IPS DF 19.7 (cell line): ENCODE measurements around the gene TOMM7.
"Not testable (repeated sequence)": the region's sequence is repeated elsewhere in the genome, so short reads cannot be mapped to it uniquely, and the experiment has no call there.

Source experiments
- DNase-seq: peaks from one replicate; pipeline ENCODE4 v3.0.0-alpha.2; 2013; ENCODE audit warnings: low read depth, low spot score

TOMM7 gene

DNA sequence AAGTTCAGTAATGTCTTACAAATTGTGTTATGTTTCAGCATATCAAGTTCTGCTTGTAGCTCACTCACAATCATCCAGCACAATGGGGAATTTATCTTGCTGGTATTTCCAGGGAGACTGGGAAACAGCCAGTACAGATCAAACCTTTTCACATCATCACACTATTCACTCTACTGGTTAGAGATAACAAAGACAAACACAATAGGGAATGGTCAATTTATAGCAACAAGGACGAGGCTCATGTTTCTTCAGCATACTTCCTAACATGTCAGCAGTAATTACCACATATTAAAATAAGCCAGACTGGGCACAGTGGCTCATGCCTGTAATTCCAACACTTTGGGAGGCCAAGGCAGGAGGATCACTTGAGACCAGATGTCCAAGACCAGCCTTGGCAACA lies 38.3 kb downstream of the TOMM7 start:
- no peak for DNase-seq

DNA sequence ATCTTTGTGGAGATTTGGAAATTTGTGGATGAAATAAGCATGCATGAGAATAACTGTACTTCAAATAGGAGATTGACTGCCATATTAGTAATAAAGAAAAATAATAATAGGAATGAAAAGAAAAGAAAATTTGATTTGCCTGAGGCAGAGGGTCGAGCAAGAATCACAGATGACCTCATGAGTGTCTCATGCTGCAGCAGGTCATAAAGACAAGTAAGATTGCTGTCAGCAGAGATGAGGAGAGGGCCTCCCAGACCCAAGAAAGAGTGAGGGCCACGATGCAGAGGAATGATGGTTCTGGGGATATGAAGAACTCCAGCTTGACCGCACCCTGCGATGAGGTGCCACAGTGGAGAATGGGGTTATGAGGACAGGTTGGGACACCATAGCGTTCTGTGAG lies 39.2 kb downstream of the TOMM7 start:
- no peak for DNase-seq

DNA sequence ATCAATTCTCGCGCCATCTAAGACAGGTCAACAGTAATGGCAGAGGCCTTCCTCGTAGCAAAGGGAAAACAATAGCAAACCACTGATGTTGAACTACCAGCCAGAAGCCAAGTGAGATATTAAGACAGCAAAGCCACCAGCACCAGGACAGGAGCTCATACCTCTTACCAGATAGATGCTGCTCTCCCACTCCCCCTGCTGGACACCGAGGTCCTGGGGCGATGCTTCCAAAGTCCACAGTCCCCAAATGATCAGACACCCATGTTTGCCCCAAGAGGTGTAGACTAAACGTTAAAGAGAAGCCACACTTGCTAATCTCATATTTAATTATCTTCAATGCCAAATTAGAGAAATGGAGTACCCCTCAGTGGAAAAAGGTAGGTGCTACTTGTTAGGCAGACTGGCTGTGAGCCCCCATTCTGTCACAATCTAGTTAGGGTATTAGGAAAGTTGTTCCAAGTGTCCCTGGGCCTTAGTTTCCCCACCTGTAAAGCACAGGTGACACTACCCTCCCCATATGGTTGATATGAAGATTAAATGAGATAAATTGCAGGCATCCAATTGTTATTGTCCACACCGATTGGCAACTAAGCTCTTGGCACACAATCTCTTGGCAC lies 39.9 kb downstream of the TOMM7 start:
- peak; percentile 42 for DNase-seq

DNA sequence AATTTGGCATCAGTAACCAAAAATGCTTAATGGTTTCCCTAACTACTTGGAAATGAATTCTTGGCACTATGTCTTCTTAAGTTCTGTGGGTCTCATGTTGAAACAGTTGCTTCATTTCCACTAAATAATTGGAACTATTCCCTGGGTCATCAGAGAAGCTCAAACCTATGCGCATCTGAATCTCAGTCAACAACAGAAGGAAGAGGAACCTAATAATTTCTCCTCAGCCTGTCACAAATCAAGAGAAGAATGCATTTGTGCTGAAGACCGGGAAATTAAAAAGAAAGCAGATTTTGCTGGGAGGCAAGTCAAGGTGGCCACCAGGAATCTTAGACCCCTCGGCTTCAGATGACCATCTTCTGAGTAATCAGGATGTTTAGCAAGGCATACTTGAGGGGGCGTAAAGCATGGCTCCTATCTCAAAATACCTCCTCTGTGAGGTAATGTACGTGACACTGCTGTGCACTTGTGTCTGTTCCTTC lies 41.4 kb downstream of the TOMM7 start:
- no peak for DNase-seq

DNA sequence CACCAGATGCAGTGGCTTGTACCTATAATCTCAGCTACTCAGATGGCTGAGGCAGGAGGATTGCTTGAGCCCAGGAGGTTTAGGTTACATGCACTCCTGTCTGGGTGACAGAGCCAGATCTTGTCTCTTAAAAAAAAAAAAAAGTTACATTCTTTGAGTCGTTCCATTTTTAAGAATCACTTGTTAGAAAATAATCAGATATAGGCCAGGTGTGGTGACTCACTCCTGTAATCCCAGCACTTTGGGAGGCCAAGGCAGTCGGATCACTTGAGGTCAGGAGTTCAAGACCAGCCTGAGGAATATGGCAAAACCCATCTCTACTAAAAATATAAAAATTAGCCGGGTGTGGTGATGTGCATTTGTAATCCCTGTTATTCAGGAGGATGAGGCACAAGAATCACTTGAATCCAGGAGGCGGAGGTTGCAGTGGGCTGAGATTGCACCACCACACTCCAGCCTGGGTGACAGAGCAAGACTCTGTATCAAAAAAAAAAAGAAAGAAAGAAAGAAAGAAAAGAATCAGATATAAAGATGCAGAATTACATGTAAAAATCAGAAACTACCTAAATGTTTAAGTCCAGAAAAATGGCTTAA lies 42.8 kb downstream of the TOMM7 start:
- not testable (repeated sequence) for DNase-seq

DNA sequence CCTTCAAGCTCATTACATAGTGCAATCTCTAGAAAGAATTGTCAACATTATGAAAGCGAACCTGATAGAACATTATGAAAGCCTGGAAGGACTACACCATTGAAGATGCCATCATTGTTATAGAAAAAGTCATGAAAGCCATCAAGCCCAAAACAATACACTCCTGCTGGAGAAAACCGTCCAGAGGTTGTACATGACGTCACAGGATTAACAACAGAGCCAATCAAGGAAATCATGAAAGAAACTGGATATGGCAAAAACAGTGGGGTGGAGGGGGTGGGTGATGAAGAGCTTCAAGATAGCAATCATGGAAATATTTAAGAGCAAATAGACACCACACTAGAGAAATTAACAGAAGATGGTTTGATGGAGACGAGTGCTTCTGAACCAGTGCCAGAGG lies 45.7 kb downstream of the TOMM7 start:
- no peak for DNase-seq

- no peak for DNase-seq
Observed at GRCh38 chr7:22772885-22773284, 49.8 kb downstream of the TOMM7 start.

- DNase-seq: no peak
Observed at GRCh38 chr7:22771872-22772228, 50.8 kb downstream of the TOMM7 start.

- DNase-seq: no peak
Observed at GRCh38 chr7:22771194-22771871, 51.3 kb downstream of the TOMM7 start.

DNA sequence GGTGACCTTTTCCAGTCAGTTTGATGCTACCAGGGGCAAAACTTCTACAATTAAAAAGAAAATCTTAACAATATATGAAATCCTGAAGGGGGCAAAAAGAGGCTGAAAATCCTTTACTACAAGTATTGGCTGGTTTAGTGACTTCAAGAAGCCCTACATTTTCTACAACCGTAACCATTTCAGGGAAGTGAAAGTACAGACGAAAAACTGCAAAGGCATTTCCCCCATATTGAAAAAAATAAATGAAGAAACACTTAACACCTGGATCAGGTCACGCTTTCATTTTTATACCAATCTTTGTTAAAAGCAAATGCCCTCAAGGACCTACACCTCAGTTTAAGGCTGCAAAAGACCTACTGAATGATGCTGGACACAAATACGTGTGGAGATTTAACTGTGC lies 57.0 kb downstream of the TOMM7 start:
- no peak for DNase-seq
